Kidney (tissue), 14 donors: Measurements from ENCODE around the gene OTOG. TPM values are rescaled to one million over a fixed set of nuclear protein-coding genes. Genes with fewer than 3 reads are reported as not detected.

Source experiments
- DNase-seq, 5 donors: peaks; one replicate each; pipeline ENCODE4 v3.0.0-alpha.2; 2013 to 2020
- FAIRE-seq: peaks from 2 replicates; lab custom pipeline; 2012; peaks lifted over from hg19 to GRCh38; lab: Jason Lieb, UNC
- H3K27ac ChIP-seq, 2 donors: one replicate each; pipeline ENCODE4 v1.7.0; 2013; ENCODE audit warnings: low read depth in 2 of 2, low read length in 2 of 2, inconsistent platforms in 1 of 2
- H3K27me3 ChIP-seq: one replicate; pipeline ENCODE4 v1.7.1; 2013; ENCODE audit warnings: low read length, inconsistent platforms; ENCODE audit not compliant: control insufficient read depth, insufficient read depth
- H3K36me3 ChIP-seq, 3 donors: one replicate each; pipeline versions ENCODE4 v1.7.0 to v1.7.1; 2013; ENCODE audit warnings: low read length in 3 of 3, control low read depth in 1 of 3, inconsistent platforms in 1 of 3; ENCODE audit not compliant: insufficient read depth in 3 of 3, control insufficient read depth in 2 of 3
- H3K4me1 ChIP-seq, 3 donors: one replicate each; pipeline versions ENCODE4 v1.7.0 to v1.7.1; 2013; ENCODE audit warnings: low read length in 3 of 3, inconsistent platforms in 1 of 3, low read depth in 1 of 3; ENCODE audit not compliant: control insufficient read depth in 2 of 3, insufficient read depth in 2 of 3
- H3K4me3 ChIP-seq, 3 donors: one replicate each; pipeline versions ENCODE4 v1.7.0 to v1.8.1; 2013; ENCODE audit warnings: low read length in 3 of 3, control low read depth in 1 of 3, inconsistent platforms in 1 of 3
- H3K9ac ChIP-seq, 3 donors: one replicate each; pipeline versions ENCODE4 v1.7.0 to v1.7.1; 2013; ENCODE audit warnings: low read length in 3 of 3, control low read depth in 1 of 3, inconsistent platforms in 1 of 3
- H3K9me3 ChIP-seq, 3 donors: one replicate each; pipeline versions ENCODE4 v1.7.0 to v1.7.1; 2013; ENCODE audit warnings: low read length in 3 of 3, control low read depth in 1 of 3, inconsistent platforms in 1 of 3; ENCODE audit not compliant: control insufficient read depth in 2 of 3, insufficient read depth in 1 of 3
- intact Hi-C: fragments of 100-400 bp; cut with DNase I; formaldehyde crosslinking; loops from one replicate; pipeline ENCODE4 v1.11.1; 2022
- polyA plus RNA-seq: library from polyadenylated mRNA; stranded (reverse); fragments of 350-450 nt; fragmentation: Illumina TruSeq; extraction: RNeasy Lipid Tissue Mini Kit (QIAGEN cat#74804); gene quantifications from one replicate; pipeline ENCODE4 v1.2.3, GENCODE V29; 2014; ENCODE audit warnings: low read depth, low replicate concordance; ENCODE audit not compliant: insufficient read depth
- total RNA-seq: library from RNA; stranded (reverse); fragmentation: NEBNext Ultra II Directional; extraction: Animal tissue kit (Norgen Biotek cat#: 25700); gene quantifications from one replicate; pipeline ENCODE4 v1.2.1, GENCODE V29; 2021
- TF ChIP-seq, protein P1 (sequence below): IDR thresholded peaks from 3 replicates; pipeline ENCODE4 v1.5.1; 2012; ENCODE audit warnings: mild to moderate bottlenecking, moderate library complexity, borderline replicate concordance; ENCODE audit not compliant: insufficient read depth; ENCODE audit errors: extremely low read depth
- donor health status: control.
- donor health status: control.
- donor health status: control.
- donor health status: control.
- donor health status: control.
- donor health status: DM: yes; HTN: yes; CAD: no.
- donor health status: Normal renal cell carcinoma (clear cell type).

The OTOG gene
- total and polyA plus RNA-seq, 2 donors from 2014 or later: 0.06 TPM; not detected in 1

- intact Hi-C loops: no loop called here
- Histone ChIP-seq H3K27me3 (no peaks in the 10 kb centered on the region), H3K9me3 (no peaks in the 10 kb centered on the region), H3K27ac (no peak overlapping the region), H3K9ac (no peak overlapping the region), H3K4me3 (no peak overlapping the region), H3K36me3 (no peaks in the 10 kb centered on the region), H3K4me1 (no peaks in the 10 kb centered on the region)
- DNase-seq (peak in 1 of 5 donors; percentile 15), FAIRE-seq (no peak)
- TF ChIP-seq, protein P1, sequence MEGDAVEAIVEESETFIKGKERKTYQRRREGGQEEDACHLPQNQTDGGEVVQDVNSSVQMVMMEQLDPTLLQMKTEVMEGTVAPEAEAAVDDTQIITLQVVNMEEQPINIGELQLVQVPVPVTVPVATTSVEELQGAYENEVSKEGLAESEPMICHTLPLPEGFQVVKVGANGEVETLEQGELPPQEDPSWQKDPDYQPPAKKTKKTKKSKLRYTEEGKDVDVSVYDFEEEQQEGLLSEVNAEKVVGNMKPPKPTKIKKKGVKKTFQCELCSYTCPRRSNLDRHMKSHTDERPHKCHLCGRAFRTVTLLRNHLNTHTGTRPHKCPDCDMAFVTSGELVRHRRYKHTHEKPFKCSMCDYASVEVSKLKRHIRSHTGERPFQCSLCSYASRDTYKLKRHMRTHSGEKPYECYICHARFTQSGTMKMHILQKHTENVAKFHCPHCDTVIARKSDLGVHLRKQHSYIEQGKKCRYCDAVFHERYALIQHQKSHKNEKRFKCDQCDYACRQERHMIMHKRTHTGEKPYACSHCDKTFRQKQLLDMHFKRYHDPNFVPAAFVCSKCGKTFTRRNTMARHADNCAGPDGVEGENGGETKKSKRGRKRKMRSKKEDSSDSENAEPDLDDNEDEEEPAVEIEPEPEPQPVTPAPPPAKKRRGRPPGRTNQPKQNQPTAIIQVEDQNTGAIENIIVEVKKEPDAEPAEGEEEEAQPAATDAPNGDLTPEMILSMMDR: no peak
Observed at GRCh38 chr11:17573526-17573925, 26.5 kb downstream of the OTOG start.

- FAIRE-seq: no peak
- DNase-seq: peak in 1 of 5 donors; percentile 26
- TF ChIP-seq, protein P1: no peak
- Histone ChIP-seq H3K27ac (no peak overlapping the region), H3K36me3 (no peaks in the 10 kb centered on the region), H3K4me3 (no peak overlapping the region), H3K27me3 (no peaks in the 10 kb centered on the region), H3K4me1 (no peaks in the 10 kb centered on the region), H3K9ac (no peak overlapping the region), H3K9me3 (no peaks in the 10 kb centered on the region)
- intact Hi-C loops: no loop called here
Observed at GRCh38 chr11:17574141-17575091, 27.4 kb downstream of the OTOG start.

DNA sequence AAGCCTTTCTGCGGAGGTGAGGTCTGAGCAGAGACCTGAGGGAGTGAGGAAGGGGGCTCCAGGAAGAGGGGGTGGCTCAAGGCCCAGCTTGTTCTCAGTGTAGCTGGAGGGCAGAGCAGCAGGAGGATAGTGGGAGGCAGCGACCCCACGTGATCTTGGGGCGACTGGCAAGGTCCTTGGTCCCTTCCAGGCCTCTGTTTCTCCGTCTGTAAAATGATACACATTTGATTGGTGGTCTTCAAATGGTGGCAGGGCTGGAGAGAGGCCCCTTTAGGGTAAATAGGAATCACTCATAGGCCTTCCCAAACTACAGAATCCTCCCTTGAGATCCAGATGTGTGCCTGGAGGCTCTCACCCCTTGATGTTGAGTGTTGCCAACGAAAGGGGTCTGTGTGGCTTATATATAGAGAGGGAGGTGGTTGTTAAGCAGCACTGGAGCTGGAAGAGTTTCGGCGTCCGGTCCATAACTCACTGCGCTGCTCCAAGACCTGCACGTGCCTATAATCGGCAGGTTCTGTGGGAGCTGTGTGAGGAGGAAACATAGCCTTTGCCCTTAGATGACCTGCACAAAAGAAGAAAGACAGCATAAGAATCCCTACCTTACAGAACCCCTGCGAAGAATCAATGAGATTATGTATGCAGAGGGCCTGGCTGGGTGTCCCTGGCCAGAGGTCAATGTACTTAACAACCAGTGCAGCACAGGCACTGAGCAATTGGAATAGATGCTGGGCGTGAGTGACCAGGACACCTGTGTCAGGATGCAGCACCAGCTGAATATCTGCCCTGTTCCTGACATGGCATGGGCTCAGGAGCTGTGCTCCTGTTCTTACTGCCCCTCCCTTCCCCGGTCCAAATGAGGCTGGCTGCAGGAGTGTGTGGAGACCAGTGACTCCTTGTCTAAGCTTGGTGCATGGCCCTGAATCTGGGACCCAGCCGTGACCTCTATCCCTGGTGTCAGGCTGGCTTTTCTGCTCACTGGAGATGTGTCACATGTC is 28.7 kb downstream of the OTOG start:
- intact Hi-C loops: no loop called here
- no peaks in the 10 kb centered on the region for H3K27me3 ChIP-seq
- H3K27ac ChIP-seq: no peak overlapping the region
- no peak overlapping the region for H3K9ac ChIP-seq
- no peak for FAIRE-seq
- TF ChIP-seq, protein P1: no peak
- H3K4me1 ChIP-seq: no peaks in the 10 kb centered on the region
- H3K9me3 ChIP-seq: no peaks in the 10 kb centered on the region
- DNase-seq: peak in 1 of 5 donors; percentile 37
- H3K36me3 ChIP-seq: no peaks in the 10 kb centered on the region
- no peak overlapping the region for H3K4me3 ChIP-seq
